Suprapubic skin (tissue), 3 donors: ENCODE data around the gene CCR3.

ENCODE experiments used
- CTCF ChIP-seq, 2 donors: fragments of 200-600 bp in 1 of 2; fragments of 450-650 bp in 1 of 2; sonication (generic) in 1 of 2; IDR thresholded peaks; one replicate each; pipeline ENCODE4 v1.5.1; 2016 to 2019; ENCODE audit warnings: antibody characterized with exemption in 2 of 2, mild to moderate bottlenecking in 1 of 2, moderate library complexity in 1 of 2
- EP300 ChIP-seq: sonication (generic); formaldehyde crosslinking; IDR thresholded peaks from one replicate; pipeline ENCODE4 v1.6.1; 2017; ENCODE audit warnings: antibody characterized with exemption
- POLR2A ChIP-seq, 2 donors: fragments of 450-650 bp; IDR thresholded peaks; one replicate each; pipeline ENCODE4 v1.6.1; 2017; ENCODE audit warnings: antibody characterized with exemption in 2 of 2, mild to moderate bottlenecking in 2 of 2, moderate library complexity in 2 of 2

GRCh38 chr3:46299608-46300460, 57.6 kb downstream of the CCR3 start:
- no peak for TF ChIP-seq CTCF (IDR thresholded peaks at IDR 0.05)
- TF ChIP-seq POLR2A (IDR thresholded peaks at IDR 0.05), result no peak
- TF ChIP-seq EP300, result no peak
